ACHN (cell line): Measurements from ENCODE around the gene CTSF.
"Not testable (repeated sequence)": the region's sequence is repeated elsewhere in the genome, so short reads cannot be mapped to it uniquely, and the experiment has no call there.

ENCODE experiments used
- DNase-seq: peaks from one replicate; pipeline ENCODE4 v3.0.0-alpha.2; 2015
- in situ Hi-C: cut with HindIII; loops from 2 replicates; pipeline ENCODE4 v1.10.0; 2017; ENCODE audit warnings: low sequenced_read_pairs, low pct_ligation_motif_present, low pct_unique_long_range_greater_than_20kb

The CTSF gene

DNA sequence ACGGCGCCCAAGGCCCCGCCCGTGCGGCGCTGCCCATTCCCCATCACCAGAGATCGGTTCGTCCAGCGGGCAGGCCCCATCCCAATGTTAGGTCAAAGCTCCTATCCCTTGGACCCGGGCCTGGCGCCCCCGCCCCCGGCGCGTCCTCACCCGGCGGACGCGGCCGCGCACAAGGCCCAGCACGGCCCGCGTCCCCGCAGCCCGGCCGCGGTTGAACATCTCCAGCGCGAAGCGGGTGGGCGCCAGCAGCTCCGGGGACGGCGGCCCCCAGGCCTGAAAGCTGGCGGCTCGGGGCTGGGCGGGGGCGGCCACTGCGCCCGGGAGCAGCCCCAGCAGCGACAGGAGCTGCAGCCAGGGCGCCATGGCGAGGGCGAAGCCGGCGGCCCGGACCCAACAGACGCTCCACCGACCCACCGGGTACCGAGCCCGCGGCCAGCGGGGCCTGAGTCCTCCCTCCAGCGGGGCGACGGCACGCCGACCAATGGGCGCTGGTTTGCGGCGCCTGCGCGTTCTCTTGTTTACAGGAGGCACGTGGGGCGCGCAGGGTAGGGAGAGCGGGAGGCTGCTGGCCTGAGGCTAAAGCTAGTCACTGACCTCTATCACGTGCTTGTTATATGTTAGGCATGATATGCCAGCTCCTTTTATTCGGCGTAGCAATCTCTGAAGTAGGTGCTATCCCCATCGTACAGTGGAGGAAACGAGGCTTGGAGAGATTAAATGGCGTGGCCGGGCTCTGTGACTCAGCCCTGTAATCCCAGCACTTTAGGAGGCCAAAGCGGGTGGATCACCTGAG is at the start of gene CTSF:
Gene CTSF (minus strand): TSS at position 483 of the 793 bp plus-strand sequence. CDS start 120 bp downstream, at position 363.
- in situ Hi-C loops: no loop called here
- DNase-seq: no peak

DNA sequence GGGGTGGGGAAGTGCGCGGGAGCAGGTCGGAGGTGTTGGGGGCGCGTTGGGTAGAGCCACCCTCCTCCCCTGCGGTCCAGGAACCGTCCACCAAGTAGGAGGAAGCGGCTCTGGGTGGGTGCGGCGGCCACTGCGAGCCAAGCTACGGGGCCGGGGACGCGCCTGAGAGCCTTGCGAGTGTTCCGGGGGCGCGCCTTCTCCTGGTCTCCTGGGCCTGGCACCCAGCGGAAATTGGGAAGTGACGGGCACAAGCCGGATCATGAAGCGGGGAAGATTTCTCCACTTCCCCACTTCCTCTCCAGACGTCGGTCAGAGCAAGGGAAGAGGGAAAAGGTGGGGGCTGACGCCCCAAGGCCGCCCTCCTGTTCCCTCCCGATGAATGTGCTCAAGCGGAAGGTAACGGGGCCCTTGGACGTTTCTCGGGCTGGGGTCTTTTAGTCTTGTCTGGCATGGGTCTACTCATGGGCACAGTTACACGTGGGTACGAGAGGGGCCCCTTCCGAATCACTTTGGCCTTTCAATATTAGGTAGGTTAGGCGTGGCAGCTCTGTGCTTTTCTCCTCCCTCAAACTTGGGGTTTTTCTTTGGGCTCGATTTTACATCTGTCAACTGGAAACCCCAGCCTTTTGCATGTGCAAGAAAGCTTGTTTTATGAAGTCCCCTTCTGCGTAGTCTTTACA is 48.9 kb upstream of the CTSF start:
- DNase-seq: peak; percentile 40
- in situ Hi-C loops: no loop called here

DNA sequence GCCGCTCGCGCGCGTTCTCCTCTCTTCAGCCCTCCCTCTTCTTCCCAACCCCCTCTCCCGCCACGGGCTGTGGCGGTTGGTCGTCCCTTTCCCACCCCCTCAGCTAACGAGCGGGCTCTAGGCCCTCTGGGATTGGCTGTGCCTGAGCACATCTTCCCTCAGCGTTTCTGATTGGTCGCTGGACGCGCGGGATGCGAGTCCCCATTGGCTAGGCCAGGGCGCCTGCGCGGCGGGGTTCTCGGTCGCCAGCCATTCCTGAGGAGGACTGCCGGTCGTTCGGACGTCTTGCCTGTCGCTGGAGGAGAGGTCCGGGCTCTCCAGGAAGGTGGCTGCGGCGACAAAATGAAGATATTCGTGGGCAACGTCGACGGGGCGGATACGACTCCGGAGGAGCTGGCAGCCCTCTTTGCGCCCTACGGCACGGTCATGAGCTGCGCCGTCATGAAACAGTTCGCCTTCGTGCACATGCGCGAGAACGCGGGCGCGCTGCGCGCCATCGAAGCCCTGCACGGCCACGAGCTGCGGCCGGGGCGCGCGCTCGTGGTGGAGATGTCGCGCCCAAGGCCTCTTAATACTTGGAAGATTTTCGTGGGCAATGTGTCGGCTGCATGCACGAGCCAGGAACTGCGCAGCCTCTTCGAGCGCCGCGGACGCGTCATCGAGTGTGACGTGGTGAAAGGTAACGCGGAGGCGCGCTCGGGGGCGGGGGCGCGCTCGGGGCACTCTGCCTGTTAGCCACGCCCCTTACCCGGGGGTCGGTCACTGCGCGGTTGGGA is 48.2 kb upstream of the CTSF start, which contains the start of gene RBM14:
Gene RBM14 (plus strand): TSS at position 252 of the 776 bp plus-strand sequence. CDS start 91 bp downstream, at position 343.
- in situ Hi-C loops: no loop called here

DNA sequence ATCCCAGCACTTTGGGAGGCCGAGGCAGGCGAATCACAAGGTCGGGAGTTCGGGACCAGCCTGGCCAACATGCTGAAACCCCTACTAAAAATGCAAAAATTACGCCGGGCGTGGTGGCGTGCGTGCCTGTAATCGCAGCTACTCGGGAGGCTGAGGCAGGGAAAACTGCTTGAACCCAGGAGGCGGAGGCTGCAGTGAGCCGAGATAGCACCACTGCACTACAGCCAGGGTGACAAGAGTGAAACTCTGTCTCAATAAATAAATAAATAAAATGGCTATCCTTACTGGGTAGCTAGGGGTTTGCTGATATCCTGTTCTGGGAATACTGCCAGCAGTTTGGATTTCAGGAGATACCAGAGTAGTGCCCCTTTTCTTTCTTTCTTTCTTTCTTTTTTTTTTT is 45.7 kb upstream of the CTSF start:
- in situ Hi-C loops: no loop called here
- DNase-seq: no peak

More for the DNA sequence above, 48.2 kb upstream of the CTSF start, which contains the start of gene RBM14:
- peak; percentile 99 for DNase-seq

DNA sequence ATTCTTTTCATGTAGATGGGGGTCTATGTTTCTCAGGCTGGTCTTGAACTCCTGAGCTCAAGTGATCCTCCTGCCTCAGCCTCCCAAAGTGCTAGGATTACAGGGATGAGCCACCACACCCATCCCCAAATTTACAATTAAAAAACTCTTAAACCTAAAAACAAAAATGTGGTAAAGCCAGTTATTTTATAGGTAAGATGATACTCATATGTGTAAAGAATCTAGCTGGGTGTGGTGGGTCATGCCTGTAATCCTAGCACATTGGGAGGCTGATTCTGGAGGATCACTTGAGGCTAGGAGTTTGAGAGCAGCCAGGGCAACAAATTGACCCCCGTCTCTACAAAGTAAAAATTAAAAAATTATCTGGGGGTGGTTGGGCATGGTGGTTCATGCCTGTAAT is 44.1 kb upstream of the CTSF start:
- no peak for DNase-seq
- in situ Hi-C loops: no loop called here

DNA sequence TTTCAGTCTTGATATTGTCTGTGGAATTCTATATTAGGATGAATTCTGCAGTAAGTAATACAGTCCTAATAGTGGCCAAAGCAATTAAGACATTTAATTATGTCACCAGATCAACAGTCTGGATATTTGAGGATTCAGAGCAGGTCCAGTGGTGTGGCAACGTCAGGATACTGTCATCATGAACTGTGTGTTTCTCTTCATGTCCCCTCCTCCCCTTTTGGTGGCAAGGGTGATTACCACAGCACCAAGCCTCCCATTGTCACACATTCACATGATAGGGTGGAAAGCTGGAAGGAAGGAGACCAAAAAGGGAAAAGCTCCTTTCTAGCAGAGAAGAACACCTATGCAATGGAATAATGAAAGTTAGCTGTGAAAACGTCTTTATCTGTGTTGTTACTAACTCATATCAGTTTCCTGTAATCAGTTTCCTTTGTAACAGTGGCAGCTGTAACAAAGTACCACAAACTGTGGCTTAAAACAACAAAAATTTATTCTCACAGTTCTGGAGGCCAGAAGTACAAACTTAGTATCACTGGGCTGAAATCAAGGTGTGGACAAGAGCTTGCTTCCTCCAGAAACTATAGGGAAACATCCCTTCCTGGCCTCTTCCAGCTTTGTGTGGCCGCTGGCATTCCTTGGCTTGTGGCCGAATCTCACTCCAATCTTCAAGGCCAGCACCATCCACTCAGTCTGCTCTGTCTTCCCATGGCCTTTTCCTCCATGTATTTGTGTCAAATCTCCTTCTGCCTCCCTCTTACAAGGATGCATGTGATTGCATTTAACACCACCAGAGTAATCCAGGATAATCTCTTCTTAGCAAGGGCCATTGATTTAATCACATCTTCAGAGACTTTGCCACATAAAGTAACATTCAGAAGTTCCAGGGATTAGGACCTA is 41.6 kb upstream of the CTSF start:
- in situ Hi-C loops: no loop called here
- no peak for DNase-seq

DNA sequence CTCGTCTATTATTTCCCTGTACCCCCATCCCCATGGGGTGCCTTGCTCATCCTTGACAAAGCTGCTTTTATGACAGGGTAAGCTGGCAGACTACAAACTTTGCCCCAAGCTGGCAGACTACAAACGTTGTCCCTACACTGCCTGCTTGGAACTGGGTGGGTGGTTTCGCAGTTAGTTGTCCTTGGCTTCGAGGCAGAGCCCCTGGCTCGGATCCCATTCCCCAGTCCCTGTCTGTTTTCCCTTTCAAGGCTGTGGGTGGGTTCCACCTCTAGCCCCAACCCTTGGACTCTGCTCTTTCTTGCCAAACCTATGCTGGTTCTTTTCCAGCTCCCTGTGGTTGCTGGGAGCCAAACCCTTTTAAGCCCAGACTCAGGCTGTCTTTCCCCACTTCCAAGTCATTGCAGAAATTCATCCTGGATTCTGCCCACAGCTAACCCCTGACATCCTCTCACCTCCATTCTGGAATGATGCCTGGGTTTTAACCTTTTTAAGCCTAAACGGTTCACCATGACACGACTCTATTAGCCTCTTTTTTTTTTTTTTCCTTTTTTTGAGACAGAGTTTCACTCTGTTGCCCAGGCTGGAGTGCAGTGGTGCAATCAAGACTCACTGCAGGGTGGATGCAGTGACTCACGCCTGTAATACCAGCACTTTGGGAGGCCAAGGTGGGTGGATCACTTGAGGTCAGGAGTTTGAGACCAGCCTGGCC is 38.9 kb upstream of the CTSF start:
- in situ Hi-C loops: no loop called here
- peak; percentile 49 for DNase-seq

DNA sequence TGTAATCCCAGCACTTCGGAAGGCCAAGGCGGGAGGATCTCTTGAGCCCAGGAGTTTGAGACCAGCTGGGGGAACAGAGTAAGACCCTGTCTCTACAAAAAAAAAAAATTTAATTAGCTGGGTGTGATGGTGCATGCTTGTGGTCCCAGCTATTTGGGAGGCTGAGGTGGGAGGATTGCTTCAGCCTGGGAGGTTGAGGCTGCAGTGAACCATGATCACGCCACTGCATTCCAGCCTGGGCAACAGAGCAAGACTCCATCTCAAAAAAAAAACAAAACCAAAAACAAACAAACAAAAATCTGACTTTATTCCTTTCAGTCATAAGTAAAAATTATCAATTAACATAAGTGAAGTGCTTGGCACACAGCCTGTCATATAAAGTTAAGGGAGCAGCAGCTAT is 38.2 kb upstream of the CTSF start:
- in situ Hi-C loops, DNase-seq: not testable (repeated sequence)

DNA sequence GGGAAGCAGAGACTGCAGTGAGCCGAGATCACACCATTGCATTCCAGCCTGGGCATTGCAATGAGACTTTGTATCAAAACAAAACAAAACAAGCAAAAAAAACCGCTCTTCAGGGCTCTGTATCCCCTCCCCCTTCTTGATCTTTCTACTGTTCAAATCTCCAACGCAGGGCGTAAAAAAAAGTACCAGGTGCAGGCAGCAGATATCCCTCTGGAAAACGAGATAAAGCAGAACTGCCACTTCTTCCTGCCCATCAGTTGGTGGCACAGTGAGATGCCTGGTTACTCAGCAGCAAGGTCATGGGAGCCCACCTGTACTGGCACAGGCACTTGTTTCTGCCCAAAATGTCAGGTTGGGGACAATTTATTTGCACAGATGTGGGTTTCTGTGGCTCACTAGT is 35.7 kb upstream of the CTSF start:
- DNase-seq: no peak
- in situ Hi-C loops: no loop called here

DNA sequence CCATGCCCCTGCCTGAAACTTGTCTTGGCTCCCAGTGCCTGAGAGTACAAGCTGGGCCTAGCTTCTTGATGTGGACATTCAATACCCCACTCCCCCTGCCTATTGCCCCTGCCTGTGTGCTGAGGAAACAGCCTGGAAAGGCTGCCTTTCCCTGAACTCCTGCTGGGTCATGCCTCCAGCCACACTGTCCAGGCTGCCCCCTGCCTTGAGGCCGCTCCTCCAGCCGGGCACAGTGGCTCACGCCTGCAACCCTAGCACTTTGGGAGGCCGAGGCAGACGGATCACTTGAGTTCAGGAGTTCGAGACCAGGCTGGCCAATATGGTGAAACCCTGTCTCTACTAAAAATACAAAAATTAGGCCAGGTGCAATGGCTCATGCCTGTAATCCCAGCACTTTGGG is 34.7 kb upstream of the CTSF start:
- no peak for DNase-seq
- in situ Hi-C loops: no loop called here

DNA sequence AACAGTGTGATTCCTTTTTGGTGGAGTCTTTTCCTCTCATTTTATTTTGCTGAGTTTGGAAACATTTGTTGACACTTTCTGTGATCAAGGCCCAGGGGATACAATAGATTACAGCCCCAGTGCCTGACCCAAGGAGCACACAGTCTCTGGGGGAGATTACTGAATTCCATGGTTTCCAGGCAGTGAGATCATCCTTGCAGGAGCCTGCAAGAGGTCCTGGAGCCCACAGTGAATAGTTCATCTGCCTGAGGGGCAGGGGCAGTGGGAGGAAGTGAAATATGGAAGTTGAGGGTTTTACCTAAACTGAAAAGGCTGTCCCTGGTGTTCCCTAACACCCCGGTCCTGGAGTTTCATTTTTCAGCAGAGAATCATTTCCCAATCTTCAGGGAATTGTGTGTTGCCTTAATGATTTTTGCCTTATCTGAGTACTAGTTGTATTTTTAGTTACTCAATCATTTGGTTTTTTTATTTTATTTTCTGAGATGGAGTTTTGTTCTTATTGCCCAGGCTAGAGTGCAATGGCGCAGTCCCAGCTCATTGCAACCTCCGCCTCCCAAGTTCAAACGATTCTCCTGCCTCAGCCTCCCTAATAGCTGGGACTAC is 32.3 kb upstream of the CTSF start:
- in situ Hi-C loops: no loop called here
- DNase-seq: no peak

DNA sequence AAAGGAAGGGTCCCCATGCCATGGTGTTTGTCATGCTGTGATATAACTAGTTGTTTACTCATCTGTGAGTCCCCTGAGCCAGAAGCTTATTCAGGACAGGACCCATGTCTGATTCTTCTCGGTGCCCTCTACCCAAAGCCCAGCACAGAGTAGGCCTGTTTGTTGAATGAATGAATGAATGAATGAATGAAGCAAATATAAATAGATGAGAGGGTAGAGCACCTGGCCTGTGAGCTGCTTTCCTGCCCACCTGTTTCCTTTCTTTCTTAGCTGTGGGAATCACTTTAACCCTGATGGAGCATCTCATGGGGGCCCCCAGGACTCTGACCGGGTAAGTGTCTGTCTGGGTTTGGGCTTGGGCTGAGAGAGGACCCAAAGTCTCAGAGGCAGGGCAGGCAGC is 31.8 kb upstream of the CTSF start:
- in situ Hi-C loops: no loop called here
- DNase-seq: no peak

DNA sequence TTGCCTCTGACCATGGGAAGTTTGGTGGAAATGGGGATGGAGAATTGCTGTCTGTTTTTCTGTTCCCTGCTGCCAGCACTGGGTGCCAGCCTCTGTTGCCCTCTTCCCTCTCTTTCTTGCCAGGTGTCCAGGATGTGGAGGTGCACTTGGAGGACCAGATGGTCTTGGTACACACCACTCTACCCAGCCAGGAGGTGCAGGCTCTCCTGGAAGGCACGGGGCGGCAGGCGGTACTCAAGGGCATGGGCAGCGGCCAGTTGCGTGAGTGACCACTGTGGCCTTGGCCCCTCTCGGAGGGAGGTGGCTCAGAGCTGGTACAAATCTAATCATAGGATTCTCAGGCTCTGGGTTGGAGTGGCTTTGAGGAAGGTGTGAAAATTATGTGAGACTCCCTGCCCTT is 30.6 kb upstream of the CTSF start:
- in situ Hi-C loops: no loop called here
- DNase-seq: no peak

DNA sequence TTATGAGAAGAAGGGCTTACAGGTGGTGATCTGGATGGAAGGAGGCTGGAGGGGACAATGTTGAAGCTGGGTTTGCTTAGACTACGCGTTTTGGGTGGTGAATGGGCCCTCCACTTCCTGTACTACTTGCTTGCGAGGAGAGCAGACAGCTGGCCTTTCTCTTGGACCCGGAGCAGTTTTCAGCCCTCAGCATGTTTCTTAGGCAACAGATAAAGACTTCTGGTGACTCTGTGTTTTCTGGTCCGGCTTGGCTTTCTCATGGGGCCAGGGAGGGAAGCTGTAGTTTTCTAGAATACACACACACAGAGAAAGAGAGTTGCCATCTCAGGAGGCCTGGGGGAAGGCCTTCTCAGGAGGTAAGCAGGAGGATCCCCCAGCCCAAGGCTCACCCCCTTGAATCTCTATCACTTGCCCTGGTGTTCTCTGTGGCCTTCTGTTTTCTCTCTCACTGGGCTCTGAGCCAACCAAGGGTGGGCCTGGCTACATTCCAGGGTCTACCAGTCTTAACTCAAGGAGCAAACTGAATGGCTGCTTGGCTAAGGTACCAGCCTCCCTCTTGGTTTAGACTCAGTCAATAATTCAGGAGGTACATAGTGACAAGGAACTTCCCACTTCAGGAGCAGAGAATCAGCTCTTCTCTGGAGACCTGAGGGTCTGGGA is 27.0 kb upstream of the CTSF start:
- no peak for DNase-seq
- in situ Hi-C loops: no loop called here

DNA sequence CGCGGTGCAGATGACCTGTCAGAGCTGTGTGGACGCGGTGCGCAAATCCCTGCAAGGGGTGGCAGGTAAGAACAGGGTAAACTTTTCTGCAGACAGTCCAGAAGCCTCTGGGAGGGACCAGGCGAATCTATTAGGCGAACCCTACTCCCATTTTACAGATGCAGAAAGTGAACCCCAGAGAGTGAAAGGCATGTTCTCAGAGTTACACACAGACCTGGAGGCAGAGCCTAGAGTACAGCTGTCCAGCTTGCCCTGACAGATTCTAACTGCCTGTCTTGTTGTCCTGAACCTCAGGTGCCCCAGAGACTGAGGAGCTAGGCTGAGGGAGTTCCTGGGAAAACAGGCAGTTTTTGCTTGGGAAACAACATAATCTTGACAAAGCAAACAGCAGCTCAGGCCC is 25.2 kb upstream of the CTSF start:
- no peak for DNase-seq
- in situ Hi-C loops: no loop called here

DNA sequence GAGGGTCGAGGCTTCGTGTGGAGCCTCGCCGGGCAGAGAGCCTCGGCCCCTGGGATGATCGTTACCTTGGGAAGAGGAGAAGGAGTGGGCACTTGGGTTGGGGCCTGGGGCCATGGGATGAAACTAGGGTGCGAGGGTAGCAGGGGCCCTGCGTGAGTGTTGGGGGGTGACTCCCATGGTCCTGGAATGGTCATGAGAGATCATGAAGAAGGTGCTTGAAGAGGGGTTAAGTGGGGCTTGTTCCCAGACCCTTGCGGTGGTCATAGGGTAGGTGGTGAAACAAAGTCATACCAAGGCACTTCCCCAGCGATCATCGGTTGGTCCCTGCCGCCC is 24.9 kb upstream of the CTSF start:
- in situ Hi-C loops: no loop called here
- DNase-seq: no peak
